Gastroesophageal sphincter (tissue), 4 donors: ENCODE measurements around the gene NKD2. TPM values are rescaled to one million over a fixed set of nuclear protein-coding genes. Genes with fewer than 3 reads are reported as not detected.

Experiments used
- ATAC-seq: fragments of 150-250 bp; one replicate; pipeline ENCODE4 v1.9.1; 2016; ENCODE audit warnings: mild to moderate bottlenecking, moderate library complexity
- H3K27ac ChIP-seq, 4 donors: fragments of 200-600 bp; sonication (generic) in 3 of 4; 1 replicate in 3 of 4; 2 replicates in 1 of 4; pipeline ENCODE4 v1.5.1; 2016 to 2019
- H3K27me3 ChIP-seq: fragments of 200-600 bp; sonication (generic); one replicate; pipeline ENCODE4 v1.5.1; 2019
- H3K36me3 ChIP-seq, 2 donors: fragments of 200-600 bp; sonication (generic); one replicate each; pipeline ENCODE4 v1.5.1; 2019; ENCODE audit warnings: control low read depth in 1 of 2
- H3K4me1 ChIP-seq, 3 donors: fragments of 200-600 bp; sonication (generic); 1 replicate in 2 of 3; 2 replicates in 1 of 3; pipeline ENCODE4 v1.5.1; 2016 to 2019; ENCODE audit warnings: control low read depth in 2 of 3
- H3K4me3 ChIP-seq, 2 donors: fragments of 200-600 bp; sonication (generic); one replicate each; pipeline ENCODE4 v1.5.1; 2019; ENCODE audit warnings: mild to moderate bottlenecking in 1 of 2, moderate library complexity in 1 of 2
- H3K9me3 ChIP-seq, 3 donors: fragments of 200-600 bp; sonication (generic); one replicate each; pipeline ENCODE4 v1.5.1; 2017 to 2019; ENCODE audit warnings: control low read depth in 2 of 3
- EP300 ChIP-seq: sonication (generic); formaldehyde crosslinking; IDR thresholded peaks from one replicate; pipeline ENCODE4 v1.6.1; 2017; ENCODE audit warnings: antibody characterized with exemption, mild to moderate bottlenecking
- POLR2A ChIP-seq, 2 donors: fragments of 450-650 bp; IDR thresholded peaks; one replicate each; pipeline ENCODE4 v1.6.1; 2017; ENCODE audit warnings: antibody characterized with exemption in 2 of 2, mild to moderate bottlenecking in 2 of 2, moderate library complexity in 1 of 2
- POLR2AphosphoS5 ChIP-seq: sonication (generic); formaldehyde crosslinking; IDR thresholded peaks from one replicate; pipeline ENCODE4 v1.6.1; 2017; ENCODE audit warnings: antibody characterized with exemption
- WGBS, 2 donors: methylation state at CpG; one replicate each; pipeline ENCODE4 v1.1.5; 2018; ENCODE audit warnings: low coverage in 1 of 2; 5-methylcytosine and 5-hydroxymethylcytosine counted together
- total RNA-seq, 4 donors: library from RNA; depleted of rRNA; stranded (reverse); fragments of >200 nt; gene quantifications; one replicate each; pipeline ENCODE4 v1.1.0, GENCODE V29; 2016
- TF ChIP-seq, protein P1 (sequence below), 4 experiments: fragments of 200-600 bp in 2 of 4; fragments of 450-650 bp in 2 of 4; sonication (generic) in 1 of 4; IDR thresholded peaks; one replicate each; pipeline ENCODE4 v1.5.1; 2017 to 2019; ENCODE audit warnings: antibody characterized with exemption in 4 of 4, mild to moderate bottlenecking in 2 of 4, moderate library complexity in 2 of 4

NKD2 gene
- total RNA-seq, 4 donors from 2014 or later: 1.8 to 6.1 (median 1.9) TPM

DNA sequence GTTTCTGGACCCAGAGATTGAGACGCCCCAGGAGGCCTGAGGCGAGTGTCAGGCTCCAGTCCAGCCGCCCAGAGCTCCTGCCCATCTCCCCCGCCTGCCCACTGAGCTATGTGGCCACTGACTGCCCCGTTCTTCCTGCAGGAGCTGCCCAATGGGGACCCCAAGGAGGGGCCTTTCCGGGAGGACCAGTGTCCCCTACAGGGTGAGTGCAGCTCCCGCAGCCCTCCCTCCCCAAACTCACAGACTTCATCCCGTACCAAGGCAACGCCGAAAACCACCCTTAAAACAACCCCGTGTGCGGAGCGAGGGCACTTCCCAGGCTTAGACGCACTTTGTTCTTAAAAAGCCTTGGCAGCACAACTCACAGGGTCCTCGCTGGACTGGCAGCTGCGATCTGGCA is 23.4 kb downstream of the NKD2 start:
- no peaks in the 10 kb centered on the region for H3K4me1 ChIP-seq
- no peak overlapping the region for H3K4me3 ChIP-seq
- H3K27ac ChIP-seq: no peak overlapping the region
- TF ChIP-seq POLR2A (IDR thresholded peaks at IDR 0.05) (no peak), EP300 (no peak), POLR2AphosphoS5 (no peak)
- TF ChIP-seq, protein P1, sequence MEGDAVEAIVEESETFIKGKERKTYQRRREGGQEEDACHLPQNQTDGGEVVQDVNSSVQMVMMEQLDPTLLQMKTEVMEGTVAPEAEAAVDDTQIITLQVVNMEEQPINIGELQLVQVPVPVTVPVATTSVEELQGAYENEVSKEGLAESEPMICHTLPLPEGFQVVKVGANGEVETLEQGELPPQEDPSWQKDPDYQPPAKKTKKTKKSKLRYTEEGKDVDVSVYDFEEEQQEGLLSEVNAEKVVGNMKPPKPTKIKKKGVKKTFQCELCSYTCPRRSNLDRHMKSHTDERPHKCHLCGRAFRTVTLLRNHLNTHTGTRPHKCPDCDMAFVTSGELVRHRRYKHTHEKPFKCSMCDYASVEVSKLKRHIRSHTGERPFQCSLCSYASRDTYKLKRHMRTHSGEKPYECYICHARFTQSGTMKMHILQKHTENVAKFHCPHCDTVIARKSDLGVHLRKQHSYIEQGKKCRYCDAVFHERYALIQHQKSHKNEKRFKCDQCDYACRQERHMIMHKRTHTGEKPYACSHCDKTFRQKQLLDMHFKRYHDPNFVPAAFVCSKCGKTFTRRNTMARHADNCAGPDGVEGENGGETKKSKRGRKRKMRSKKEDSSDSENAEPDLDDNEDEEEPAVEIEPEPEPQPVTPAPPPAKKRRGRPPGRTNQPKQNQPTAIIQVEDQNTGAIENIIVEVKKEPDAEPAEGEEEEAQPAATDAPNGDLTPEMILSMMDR (IDR thresholded peaks at IDR 0.05): no peak
- H3K27me3 ChIP-seq: peaks cover 36% of the 10 kb centered on the region
- H3K36me3 ChIP-seq: no peaks in the 10 kb centered on the region
- H3K9me3 ChIP-seq: no peaks in the 10 kb centered on the region
- 100% methylated on average over 3 of the region's 16 CpGs; no CpG with 5 or more reads in 1 of the 2 donors for WGBS, 2 donors
- no peak for ATAC-seq

DNA sequence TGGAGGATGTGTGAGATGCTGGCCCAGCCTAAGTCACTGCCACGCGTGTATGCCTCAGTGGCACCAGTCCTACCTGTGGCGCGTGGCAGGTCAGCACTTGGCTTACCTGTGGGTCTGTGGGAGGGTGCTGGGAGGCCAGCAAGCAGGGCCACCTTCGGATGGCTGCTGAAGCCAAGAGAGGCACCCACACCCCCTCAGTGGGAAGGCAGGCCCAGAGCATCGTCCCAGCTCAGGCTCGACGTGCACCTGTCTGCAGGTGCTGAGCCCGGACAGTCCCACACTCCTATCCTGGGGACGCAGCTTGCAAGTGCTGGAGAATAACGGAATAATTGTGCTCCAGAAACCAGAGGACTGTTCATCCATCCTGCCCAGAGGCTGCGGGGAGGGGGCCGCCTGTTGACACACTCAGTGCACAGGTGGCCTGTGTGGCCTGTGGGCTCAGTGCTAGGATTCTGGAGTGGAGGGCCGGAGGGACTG is 24.0 kb downstream of the NKD2 start:
- TF ChIP-seq POLR2AphosphoS5 (no peak), EP300 (no peak), POLR2A (IDR thresholded peaks at IDR 0.05) (no peak)
- TF ChIP-seq, protein P1 (IDR thresholded peaks at IDR 0.05): no peak
- Histone ChIP-seq H3K4me1 (no peaks in the 10 kb centered on the region), H3K36me3 (no peaks in the 10 kb centered on the region), H3K9me3 (no peaks in the 10 kb centered on the region), H3K4me3 (no peak overlapping the region), H3K27ac (no peak overlapping the region), H3K27me3 (peaks cover 36% of the 10 kb centered on the region)
- ATAC-seq: no peak
- WGBS, 2 donors: 100% methylated on average over 1 of the region's 14 CpGs; no CpG with 5 or more reads in 1 of the 2 donors

DNA sequence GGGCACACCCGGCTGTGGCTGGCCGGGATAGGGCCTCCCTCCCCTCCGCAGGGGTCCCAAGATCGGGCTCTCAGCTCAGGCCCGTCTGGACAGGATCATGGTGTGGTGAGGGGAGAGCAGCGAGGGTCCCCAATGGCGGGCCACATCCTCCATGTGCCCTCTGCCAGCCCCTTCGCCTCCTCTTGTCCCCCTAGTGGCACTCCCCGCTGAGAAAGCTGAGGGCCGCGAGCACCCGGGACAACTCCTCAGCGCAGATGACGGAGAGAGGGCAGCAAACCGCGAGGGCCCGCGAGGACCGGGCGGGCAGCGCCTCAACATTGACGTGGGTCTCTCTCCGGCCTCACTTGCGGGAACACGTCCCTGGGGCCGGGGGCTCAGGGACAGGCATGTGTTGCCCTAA is 24.6 kb downstream of the NKD2 start:
- no CpG with 5 or more reads among the region's 26 CpGs for WGBS, 2 donors
- H3K9me3 ChIP-seq: no peaks in the 10 kb centered on the region
- no peaks in the 10 kb centered on the region for H3K4me1 ChIP-seq
- no peak for ATAC-seq
- H3K27ac ChIP-seq: no peak overlapping the region
- no peaks in the 10 kb centered on the region for H3K36me3 ChIP-seq
- H3K4me3 ChIP-seq: no peak overlapping the region
- H3K27me3 ChIP-seq: peaks cover 33% of the 10 kb centered on the region
- TF ChIP-seq POLR2A (IDR thresholded peaks at IDR 0.05) (no peak), EP300 (no peak), POLR2AphosphoS5 (no peak)
- TF ChIP-seq, protein P1 (IDR thresholded peaks at IDR 0.05): no peak

DNA sequence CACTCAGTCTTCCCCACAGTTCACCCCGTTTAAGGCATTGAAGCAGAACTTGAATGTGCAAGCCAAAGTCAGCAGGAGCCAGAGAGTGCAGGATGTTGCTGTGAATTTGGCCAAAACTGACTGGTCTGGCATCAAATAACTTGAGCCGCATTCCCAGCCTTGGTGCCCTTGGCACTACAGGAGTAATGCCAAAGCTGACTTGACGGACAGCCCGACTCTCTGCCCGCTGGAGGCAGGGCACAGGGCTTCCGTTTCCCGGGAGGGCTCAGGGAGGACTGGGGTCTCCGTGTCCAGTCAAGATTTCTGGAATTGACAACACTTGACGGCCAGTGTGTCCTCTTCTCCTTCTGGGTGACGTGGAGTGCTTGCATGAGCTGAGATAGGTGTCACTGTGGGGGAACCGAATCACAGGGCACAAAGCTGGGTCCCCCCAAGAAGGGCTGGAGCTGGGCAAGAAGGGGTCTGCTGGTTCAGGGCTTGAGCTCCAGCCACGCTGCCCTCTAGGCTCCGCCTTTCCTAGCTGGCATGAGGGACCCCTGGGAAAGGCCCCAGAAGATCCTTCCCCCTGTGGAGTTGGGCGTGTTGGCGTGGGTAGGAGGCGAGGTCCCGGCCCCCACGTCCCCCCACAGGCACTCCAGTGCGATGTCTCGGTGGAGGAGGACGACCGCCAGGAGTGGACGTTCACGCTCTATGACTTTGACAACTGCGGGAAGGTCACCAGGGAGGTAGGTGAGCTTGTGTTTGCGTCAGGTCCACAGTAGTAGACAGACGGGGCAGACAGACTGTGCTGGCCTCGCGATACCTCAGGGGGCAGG is 25.2 kb downstream of the NKD2 start:
- H3K9me3 ChIP-seq: no peaks in the 10 kb centered on the region
- peaks cover 26% of the 10 kb centered on the region for H3K27me3 ChIP-seq
- no peak overlapping the region for H3K4me3 ChIP-seq
- TF ChIP-seq EP300: no peak
- TF ChIP-seq, protein P1 (IDR thresholded peaks at IDR 0.05): no peak
- TF ChIP-seq POLR2AphosphoS5: no peak
- TF ChIP-seq POLR2A (IDR thresholded peaks at IDR 0.05): no peak
- WGBS, 2 donors: 100% methylated on average over 1 of the region's 29 CpGs; no CpG with 5 or more reads in 1 of the 2 donors
- ATAC-seq: no peak
- no peak overlapping the region for H3K27ac ChIP-seq
- H3K36me3 ChIP-seq: no peaks in the 10 kb centered on the region
- no peaks in the 10 kb centered on the region for H3K4me1 ChIP-seq

DNA sequence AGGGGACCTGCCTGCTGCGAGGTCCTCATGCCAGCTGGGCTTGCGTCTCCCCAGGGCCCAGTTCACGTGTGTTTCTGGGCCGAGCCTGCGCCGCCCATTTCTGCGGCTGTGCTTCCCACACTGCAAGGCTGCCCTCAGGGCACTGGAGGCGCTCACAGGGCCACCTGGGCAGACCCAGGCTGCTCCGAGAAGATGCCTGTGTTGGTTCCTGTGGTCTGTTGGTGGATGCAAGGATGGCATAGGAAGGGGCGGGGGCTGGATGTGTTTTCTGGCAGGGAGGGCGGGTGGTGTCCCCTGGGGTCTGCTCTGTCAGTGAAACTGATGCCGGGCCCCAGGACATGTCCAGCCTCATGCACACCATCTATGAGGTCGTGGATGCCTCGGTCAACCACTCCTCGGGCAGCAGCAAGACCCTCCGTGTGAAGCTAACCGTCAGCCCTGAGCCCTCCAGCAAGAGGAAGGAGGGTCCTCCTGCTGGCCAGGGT is 25.9 kb downstream of the NKD2 start:
- Histone ChIP-seq H3K27me3 (peaks cover 26% of the 10 kb centered on the region), H3K9me3 (no peaks in the 10 kb centered on the region), H3K36me3 (no peaks in the 10 kb centered on the region), H3K4me1 (no peaks in the 10 kb centered on the region), H3K27ac (no peak overlapping the region), H3K4me3 (no peak overlapping the region)
- no peak for ATAC-seq
- no peak for TF ChIP-seq POLR2A (IDR thresholded peaks at IDR 0.05)
- TF ChIP-seq POLR2AphosphoS5: no peak
- no CpG with 5 or more reads among the region's 17 CpGs for WGBS, 2 donors
